ENCODE results near the gene DPYSL5.

Gene DPYSL5

GRCh38 chr2:26859622-26860021, 11.7 kb downstream of the DPYSL5 start:
- CTCF ChIA-PET, result interaction anchor here (1.3 kb wide), 1 partner anchor 63 kb away, joined by 3 read pairs; no protein-coding TSS in a partner anchor
- DNase-seq (ENCODE audit: extremely low spot score), result no peak
- POLR2A ChIA-PET, result interaction anchor here (0.6 kb wide), 1 partner anchor 10 kb away, joined by 3 read pairs; no protein-coding TSS in a partner anchor
- TF ChIP-seq PKNOX1 (IDR thresholded peaks at IDR 0.05), result no peak
- TF ChIP-seq ELF4 (IDR thresholded peaks at IDR 0.05), result no peak
- TF ChIP-seq ZNF384 (IDR thresholded peaks at IDR 0.05), result no peak
- TF ChIP-seq NFRKB (IDR thresholded peaks at IDR 0.05), result no peak
- no peak for TF ChIP-seq SUZ12 (IDR thresholded peaks at IDR 0.05)
- TF ChIP-seq BHLHE40 (IDR thresholded peaks at IDR 0.05; ENCODE audit: borderline replicate concordance), result no peak
- no peak for TF ChIP-seq ARNT (IDR thresholded peaks at IDR 0.05)
- TF ChIP-seq TARDBP (IDR thresholded peaks at IDR 0.05), result no peak
- no peak for TF ChIP-seq SP1 (IDR thresholded peaks at IDR 0.05)
- no peak for TF ChIP-seq HDGF (IDR thresholded peaks at IDR 0.05; ENCODE audit: borderline replicate concordance)
- no peak for TF ChIP-seq CTBP1 (IDR thresholded peaks at IDR 0.05; ENCODE audit: borderline replicate concordance)

- DNase-seq (ENCODE audit: extremely low spot score), result no peak
- CTCF ChIA-PET, result no interaction called here
- POLR2A ChIA-PET, result interaction anchor here (0.6 kb wide), 1 partner anchor 11 kb away, joined by 3 read pairs; no protein-coding TSS in a partner anchor
- TF ChIP-seq FOXM1 (IDR thresholded peaks at IDR 0.05; ENCODE audit: borderline replicate concordance), result no peak
- TF ChIP-seq SUZ12 (IDR thresholded peaks at IDR 0.05), result no peak
- no peak for TF ChIP-seq LEF1 (IDR thresholded peaks at IDR 0.05; ENCODE audit: borderline replicate concordance)
- TF ChIP-seq ARNT (IDR thresholded peaks at IDR 0.05), result no peak
- no peak for TF ChIP-seq ZNF384 (IDR thresholded peaks at IDR 0.05)
- no peak for TF ChIP-seq TARDBP (IDR thresholded peaks at IDR 0.05)
- TF ChIP-seq FOXA1 (IDR thresholded peaks at IDR 0.05), result no peak
- TF ChIP-seq BHLHE40 (IDR thresholded peaks at IDR 0.05; ENCODE audit: borderline replicate concordance), result no peak
Measured at GRCh38 chr2:26860211-26860850, 12.4 kb downstream of the DPYSL5 start.

DNA sequence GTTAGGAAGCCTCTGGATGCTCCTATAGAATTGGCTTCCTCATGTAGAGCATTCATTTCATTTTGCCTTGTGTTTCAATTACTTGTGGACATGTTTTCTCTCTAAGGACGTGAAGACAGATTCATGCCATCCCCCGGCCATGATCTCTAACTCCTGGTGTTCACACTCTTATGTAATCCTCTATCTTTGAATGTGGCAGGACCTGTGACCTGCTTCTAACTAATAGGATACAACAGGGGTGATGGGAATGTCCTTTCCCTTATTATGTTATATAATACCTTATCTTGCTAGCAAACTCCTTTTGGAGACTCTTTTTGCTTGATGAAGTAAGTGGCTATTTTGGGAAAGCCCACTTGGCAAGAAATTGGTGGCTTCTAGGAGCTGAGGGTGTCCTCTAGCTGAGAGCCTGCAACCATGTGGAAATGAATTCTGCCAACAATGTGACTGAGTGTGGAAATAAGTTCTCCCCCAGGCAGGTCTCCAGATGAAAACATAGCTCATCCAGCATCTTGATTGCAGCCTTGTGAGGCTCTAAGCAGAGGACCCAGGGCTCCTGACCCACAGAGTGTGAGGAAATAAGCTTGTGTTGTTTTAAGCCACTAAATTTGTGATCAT, 13.8 kb downstream of the DPYSL5 start:
- no peak for TF ChIP-seq NFRKB (IDR thresholded peaks at IDR 0.05)
- TF ChIP-seq SP1 (IDR thresholded peaks at IDR 0.05), result no peak
- TF ChIP-seq ARNT (IDR thresholded peaks at IDR 0.05), result no peak
- TF ChIP-seq PKNOX1 (IDR thresholded peaks at IDR 0.05), result no peak
- DNase-seq (ENCODE audit: extremely low spot score), result no peak
- ChIA-PET POLR2A (no interaction called here), CTCF (interaction anchor here (0.5 to 0.9 kb wide), 2 partner anchors 15 to 20 kb away, joined by 3 to 5 read pairs; no protein-coding TSS in a partner anchor)

DNA sequence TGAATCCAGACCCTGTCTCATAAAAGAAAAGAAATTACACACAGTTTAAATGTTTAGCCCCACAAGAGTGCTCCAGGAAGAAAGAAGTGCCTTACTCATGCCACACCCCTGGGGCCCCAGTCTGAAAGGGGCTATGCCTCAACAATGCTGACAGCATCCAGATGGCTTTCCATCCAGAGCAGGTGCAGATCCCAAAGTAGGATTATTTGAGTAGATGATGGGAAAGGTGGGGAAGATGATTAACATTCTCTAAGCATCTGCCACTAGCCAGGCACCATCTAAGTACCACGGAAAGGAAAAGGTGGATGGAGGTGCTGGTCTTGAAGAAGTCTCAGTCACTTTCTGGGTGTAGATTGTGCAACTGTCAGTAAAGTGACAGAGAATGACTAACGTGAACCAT, 16.3 kb downstream of the DPYSL5 start:
- TF ChIP-seq SUZ12 (IDR thresholded peaks at IDR 0.05) (no peak), LEF1 (IDR thresholded peaks at IDR 0.05; ENCODE audit: borderline replicate concordance) (no peak), TARDBP (IDR thresholded peaks at IDR 0.05) (no peak)
- DNase-seq (ENCODE audit: extremely low spot score), result no peak
- ChIA-PET POLR2A (no interaction called here), CTCF (no interaction called here)

- POLR2A ChIA-PET, result no interaction called here
- TF ChIP-seq NFRKB (IDR thresholded peaks at IDR 0.05) (no peak), CTBP1 (IDR thresholded peaks at IDR 0.05; ENCODE audit: borderline replicate concordance) (no peak), L3MBTL2 (conservative IDR thresholded peaks at IDR 0.05) (no peak), FOXA1 (IDR thresholded peaks at IDR 0.05) (no peak), SP1 (IDR thresholded peaks at IDR 0.05) (no peak), ZNF384 (IDR thresholded peaks at IDR 0.05) (no peak), SUZ12 (IDR thresholded peaks at IDR 0.05) (no peak), FOXM1 (IDR thresholded peaks at IDR 0.05; ENCODE audit: borderline replicate concordance) (no peak), FOXK2 (IDR thresholded peaks at IDR 0.05) (no peak), HDGF (IDR thresholded peaks at IDR 0.05; ENCODE audit: borderline replicate concordance) (no peak), LEF1 (IDR thresholded peaks at IDR 0.05; ENCODE audit: borderline replicate concordance) (no peak), ARNT (IDR thresholded peaks at IDR 0.05) (no peak), BHLHE40 (IDR thresholded peaks at IDR 0.05; ENCODE audit: borderline replicate concordance) (no peak)
- DNase-seq (ENCODE audit: extremely low spot score), result no peak
- CTCF ChIA-PET, result no interaction called here
Measured at GRCh38 chr2:26864646-26865045, 16.7 kb downstream of the DPYSL5 start.

DNA sequence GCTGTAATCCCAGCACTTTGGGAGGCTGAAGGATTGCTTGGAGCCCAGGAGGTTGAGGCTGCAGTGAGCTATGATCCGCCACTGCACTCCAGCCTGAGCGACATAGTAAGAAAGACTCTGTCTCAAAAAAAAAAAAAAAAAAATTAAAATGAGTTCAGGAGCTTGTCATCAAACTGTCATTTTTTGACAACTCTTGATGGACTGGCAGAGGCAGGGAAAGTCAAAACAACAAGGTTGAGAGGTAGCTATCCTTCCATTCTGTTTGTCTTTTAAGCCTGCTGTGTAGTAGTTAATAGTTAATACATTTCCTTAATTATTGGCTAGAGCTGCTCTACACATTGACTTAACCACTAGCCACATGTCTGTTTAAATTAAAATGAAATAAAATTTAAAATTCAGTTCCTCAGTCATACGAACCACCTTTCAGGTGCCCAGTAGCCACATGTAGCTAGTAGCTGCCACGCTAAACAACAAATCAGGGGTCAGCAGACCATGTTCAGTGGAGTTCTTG, 22.7 kb downstream of the DPYSL5 start:
- DNase-seq (ENCODE audit: extremely low spot score), result no peak
- CTCF ChIA-PET, result interaction anchor here (1.0 kb wide), 1 partner anchor 91 kb away, joined by 3 read pairs; no protein-coding TSS in a partner anchor
- POLR2A ChIA-PET, result no interaction called here
- TF ChIP-seq FOXK2 (IDR thresholded peaks at IDR 0.05) (no peak), SP1 (IDR thresholded peaks at IDR 0.05) (no peak), CTBP1 (IDR thresholded peaks at IDR 0.05; ENCODE audit: borderline replicate concordance) (no peak), PKNOX1 (IDR thresholded peaks at IDR 0.05) (no peak), SUZ12 (IDR thresholded peaks at IDR 0.05) (no peak), TARDBP (IDR thresholded peaks at IDR 0.05) (no peak), HDGF (IDR thresholded peaks at IDR 0.05; ENCODE audit: borderline replicate concordance) (no peak), FOXM1 (IDR thresholded peaks at IDR 0.05; ENCODE audit: borderline replicate concordance) (no peak), ZNF384 (IDR thresholded peaks at IDR 0.05) (no peak), L3MBTL2 (conservative IDR thresholded peaks at IDR 0.05) (no peak)

Measured in HEK293T (cell line).